Loucy (cell line): ENCODE results near the gene TRIM67.

Experiments used
- H2AFZ ChIP-seq: fragments of 200-600 bp; sonication (generic); 2 replicates; pipeline ENCODE4 v1.6.0; 2016; ENCODE audit warnings: antibody characterized with exemption, mild to moderate bottlenecking, low read length, moderate library complexity
- H3F3A ChIP-seq: fragments of 200-600 bp; 2 replicates; pipeline ENCODE4 v1.6.0; 2016; ENCODE audit warnings: antibody characterized with exemption, low read depth, mild to moderate bottlenecking
- H3K27me3 ChIP-seq: fragments of 200-600 bp; sonication (generic); 2 replicates; pipeline ENCODE4 v1.6.1; 2014; ENCODE audit warnings: low read length, mild to moderate bottlenecking; ENCODE audit not compliant: insufficient read depth, poor library complexity, severe bottlenecking
- H3K36me3 ChIP-seq: fragments of 200-600 bp; sonication (generic); 2 replicates; pipeline ENCODE4 v1.6.1; 2016; ENCODE audit warnings: low read length; ENCODE audit not compliant: insufficient read depth
- H3K4me1 ChIP-seq: fragments of 200-600 bp; sonication (generic); 2 replicates; pipeline ENCODE4 v1.5.1; 2014; ENCODE audit warnings: low read length, mild to moderate bottlenecking; ENCODE audit not compliant: insufficient read depth, poor library complexity, severe bottlenecking
- H3K4me2 ChIP-seq: fragments of 200-600 bp; sonication (generic); 2 replicates; pipeline ENCODE4 v1.6.0; 2014; ENCODE audit warnings: antibody characterized with exemption, low read length, low read depth, mild to moderate bottlenecking; ENCODE audit not compliant: poor library complexity, severe bottlenecking
- H3K4me3 ChIP-seq: fragments of 200-600 bp; sonication (generic); 2 replicates; pipeline ENCODE4 v1.5.1; 2014; ENCODE audit warnings: low read length, mild to moderate bottlenecking, mixed read lengths; ENCODE audit not compliant: poor library complexity, severe bottlenecking
- H3K79me2 ChIP-seq: fragments of 200-600 bp; sonication (generic); 2 replicates; pipeline ENCODE4 v1.6.1; 2014; ENCODE audit warnings: low read length; ENCODE audit not compliant: insufficient read depth
- H3K9ac ChIP-seq: fragments of 200-600 bp; sonication (generic); 2 replicates; pipeline ENCODE4 v1.6.0; 2014; ENCODE audit warnings: mild to moderate bottlenecking, low read depth, low read length, moderate library complexity; ENCODE audit not compliant: poor library complexity, severe bottlenecking
- H3K9me2 ChIP-seq: fragments of 200-600 bp; sonication (generic); replicated peaks from 2 replicates; pipeline ENCODE4 v1.6.1; 2016; ENCODE audit warnings: low read depth, low read length, mixed read lengths
- H3K9me3 ChIP-seq: fragments of 200-600 bp; sonication (generic); 2 replicates; pipeline ENCODE4 v1.6.1; 2014; ENCODE audit warnings: mild to moderate bottlenecking, antibody characterized with exemption, low read length, low read depth; ENCODE audit not compliant: insufficient read depth
- H4K20me1 ChIP-seq: fragments of 200-600 bp; sonication (generic); 2 replicates; pipeline ENCODE4 v1.6.0; 2014; ENCODE audit warnings: antibody characterized with exemption, low read length, mild to moderate bottlenecking; ENCODE audit not compliant: insufficient read depth, poor library complexity, severe bottlenecking
- EZH2phosphoT487 ChIP-seq: fragments of 200-600 bp; IDR thresholded peaks from 2 replicates; pipeline ENCODE4 v1.6.1; 2018; ENCODE audit warnings: antibody characterized with exemption, mild to moderate bottlenecking, moderate library complexity, borderline replicate concordance
- TF ChIP-seq, protein P1 (sequence below): fragments of 200-600 bp; sonication (generic); conservative IDR thresholded peaks from 2 replicates; pipeline ENCODE4 v1.5.1; 2014; ENCODE audit warnings: mild to moderate bottlenecking, antibody characterized with exemption, low read length

TRIM67 gene

GRCh38 chr1:231232870-231233734, 71.2 kb downstream of the TRIM67 start:
- no peaks in the 10 kb centered on the region for H3K9me2 ChIP-seq
- no peaks in the 10 kb centered on the region for H3K79me2 ChIP-seq
- TF ChIP-seq EZH2phosphoT487: no peak
- TF ChIP-seq, protein P1, sequence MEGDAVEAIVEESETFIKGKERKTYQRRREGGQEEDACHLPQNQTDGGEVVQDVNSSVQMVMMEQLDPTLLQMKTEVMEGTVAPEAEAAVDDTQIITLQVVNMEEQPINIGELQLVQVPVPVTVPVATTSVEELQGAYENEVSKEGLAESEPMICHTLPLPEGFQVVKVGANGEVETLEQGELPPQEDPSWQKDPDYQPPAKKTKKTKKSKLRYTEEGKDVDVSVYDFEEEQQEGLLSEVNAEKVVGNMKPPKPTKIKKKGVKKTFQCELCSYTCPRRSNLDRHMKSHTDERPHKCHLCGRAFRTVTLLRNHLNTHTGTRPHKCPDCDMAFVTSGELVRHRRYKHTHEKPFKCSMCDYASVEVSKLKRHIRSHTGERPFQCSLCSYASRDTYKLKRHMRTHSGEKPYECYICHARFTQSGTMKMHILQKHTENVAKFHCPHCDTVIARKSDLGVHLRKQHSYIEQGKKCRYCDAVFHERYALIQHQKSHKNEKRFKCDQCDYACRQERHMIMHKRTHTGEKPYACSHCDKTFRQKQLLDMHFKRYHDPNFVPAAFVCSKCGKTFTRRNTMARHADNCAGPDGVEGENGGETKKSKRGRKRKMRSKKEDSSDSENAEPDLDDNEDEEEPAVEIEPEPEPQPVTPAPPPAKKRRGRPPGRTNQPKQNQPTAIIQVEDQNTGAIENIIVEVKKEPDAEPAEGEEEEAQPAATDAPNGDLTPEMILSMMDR: no peak
- no peaks in the 10 kb centered on the region for H3K27me3 ChIP-seq
- H4K20me1 ChIP-seq: no peaks in the 10 kb centered on the region
- peak overlapping the region; percentile 31 for H3K4me3 ChIP-seq
- H2AFZ ChIP-seq: 0 out of 2 replicates have a peak overlapping the region, but pooled peaks have one; percentile 20
- peaks cover 25% of the 10 kb centered on the region for H3K4me1 ChIP-seq
- H3F3A ChIP-seq: no peaks in the 10 kb centered on the region
- H3K9ac ChIP-seq: peak overlapping the region; percentile 17
- H3K36me3 ChIP-seq: peaks cover 1% of the 10 kb centered on the region; the same call in 1 of the 2 replicates
- no peaks in the 10 kb centered on the region for H3K9me3 ChIP-seq
- peak overlapping the region; percentile 48 for H3K4me2 ChIP-seq

DNA sequence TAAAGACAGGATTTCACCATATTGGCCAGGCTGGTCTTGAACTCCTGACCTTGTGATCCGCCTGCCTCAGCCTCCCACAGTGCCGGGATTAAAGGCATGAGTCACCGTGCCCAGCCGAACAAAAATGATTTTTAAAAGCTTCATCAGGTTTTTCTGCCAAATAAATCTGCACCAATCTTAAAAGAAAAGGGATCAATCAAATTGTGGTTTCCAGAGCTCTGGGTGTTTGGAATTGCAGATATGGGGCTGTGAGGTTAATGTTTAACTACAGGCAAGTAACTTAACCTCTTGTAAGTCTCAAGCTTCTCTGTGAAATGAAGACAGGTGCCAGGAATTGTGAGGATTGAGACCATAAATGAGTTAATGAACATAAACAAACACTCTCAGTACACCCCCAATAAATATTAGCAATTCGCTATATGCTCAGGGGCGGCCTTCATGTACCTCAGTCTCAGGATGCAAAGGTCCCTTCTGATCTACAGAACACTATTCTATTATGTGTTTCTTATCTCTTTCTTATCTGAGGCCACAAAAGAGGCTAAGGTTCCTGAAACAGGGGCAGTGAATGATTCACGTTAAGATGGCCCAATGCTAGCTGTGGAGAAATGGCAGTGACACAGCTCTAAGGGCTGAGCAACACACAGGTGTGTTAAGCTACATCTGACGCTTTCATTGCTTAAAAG, 72.0 kb downstream of the TRIM67 start:
- H4K20me1 ChIP-seq: no peaks in the 10 kb centered on the region
- no peak overlapping the region for H2AFZ ChIP-seq
- no peak overlapping the region for H3K4me2 ChIP-seq
- H3K9me2 ChIP-seq: no peaks in the 10 kb centered on the region
- no peaks in the 10 kb centered on the region for H3K79me2 ChIP-seq
- H3K27me3 ChIP-seq: no peaks in the 10 kb centered on the region
- no peaks in the 10 kb centered on the region for H3F3A ChIP-seq
- H3K36me3 ChIP-seq: no peaks in the 10 kb centered on the region
- no peak overlapping the region for H3K9ac ChIP-seq
- H3K4me1 ChIP-seq: peaks cover 25% of the 10 kb centered on the region
- TF ChIP-seq, protein P1: no peak
- TF ChIP-seq EZH2phosphoT487: no peak
- no peak overlapping the region for H3K4me3 ChIP-seq
- H3K9me3 ChIP-seq: no peaks in the 10 kb centered on the region

GRCh38 chr1:231234506-231234905, 72.6 kb downstream of the TRIM67 start:
- H3K27me3 ChIP-seq: no peaks in the 10 kb centered on the region
- H3F3A ChIP-seq: no peaks in the 10 kb centered on the region
- H3K9ac ChIP-seq: no peak overlapping the region
- H3K4me3 ChIP-seq: no peak overlapping the region
- no peaks in the 10 kb centered on the region for H4K20me1 ChIP-seq
- H3K9me3 ChIP-seq: no peaks in the 10 kb centered on the region
- peaks cover 5% of the 10 kb centered on the region; the same call in 1 of the 2 replicates for H3K79me2 ChIP-seq
- H3K9me2 ChIP-seq: no peaks in the 10 kb centered on the region
- H2AFZ ChIP-seq: no peak overlapping the region
- TF ChIP-seq EZH2phosphoT487: no peak
- H3K36me3 ChIP-seq: no peaks in the 10 kb centered on the region
- peaks cover 27% of the 10 kb centered on the region for H3K4me1 ChIP-seq
- H3K4me2 ChIP-seq: no peak overlapping the region
